A204.1 (cell line): ENCODE measurements around the gene FAHD2A.
"Not testable (repeated sequence)": the region's sequence is repeated elsewhere in the genome, so short reads cannot be mapped to it uniquely, and the experiment has no call there.

Experiments
- FAIRE-seq: peaks from 2 replicates; lab custom pipeline; 2012; peaks lifted over from hg19 to GRCh38; lab: Jason Lieb, UNC

Gene FAHD2A

GRCh38 chr2:95435872-95436209 lies 33.3 kb downstream of the FAHD2A start:
- not testable (repeated sequence) for FAIRE-seq

GRCh38 chr2:95442474-95443099 lies 40.1 kb downstream of the FAHD2A start:
- FAIRE-seq: not testable (repeated sequence)

- not testable (repeated sequence) for FAIRE-seq
Measured at GRCh38 chr2:95445317-95445716, 42.8 kb downstream of the FAHD2A start.

- FAIRE-seq: not testable (repeated sequence)
Measured at GRCh38 chr2:95463292-95463691, 60.8 kb downstream of the FAHD2A start.
